CD4-positive, alpha-beta T cell treated with Interferon gamma for 1 hour (primary cell): Measurements from ENCODE around the gene KRT3.

Source experiments
- DNase-seq: peaks from one replicate; pipeline ENCODE4 v3.0.0-alpha.2; 2020

The KRT3 gene

DNA sequence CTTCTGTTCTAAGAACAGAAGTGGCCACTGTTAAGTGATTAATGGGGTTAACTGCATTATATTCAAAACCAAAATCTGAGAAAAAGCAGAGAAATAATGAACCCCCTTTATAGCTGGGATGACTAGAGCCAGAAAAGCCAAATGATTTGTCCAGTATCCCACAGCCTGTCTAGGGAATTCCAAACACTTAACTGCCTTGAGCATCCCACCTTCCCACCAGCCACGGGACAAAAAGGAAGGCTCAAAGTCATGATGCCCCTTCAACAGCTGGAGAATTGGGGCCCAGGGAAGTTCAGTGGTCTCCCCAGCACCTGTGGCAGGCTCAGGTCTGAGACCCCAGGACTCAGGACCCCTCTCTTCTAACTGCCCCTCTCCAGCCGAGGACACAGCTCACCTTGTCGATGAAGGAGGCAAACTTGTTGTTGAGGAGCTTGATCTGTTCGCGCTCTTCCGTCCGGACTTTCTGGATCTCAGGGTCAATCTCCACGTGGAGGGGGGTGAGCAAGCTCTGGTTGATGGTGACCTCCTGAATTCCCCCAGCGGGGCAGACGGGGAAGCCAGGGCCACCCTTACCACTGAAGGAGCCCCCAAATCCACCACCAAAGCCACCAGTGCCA lies 17.4 kb upstream of the KRT3 start:
- DNase-seq = no peak

DNA sequence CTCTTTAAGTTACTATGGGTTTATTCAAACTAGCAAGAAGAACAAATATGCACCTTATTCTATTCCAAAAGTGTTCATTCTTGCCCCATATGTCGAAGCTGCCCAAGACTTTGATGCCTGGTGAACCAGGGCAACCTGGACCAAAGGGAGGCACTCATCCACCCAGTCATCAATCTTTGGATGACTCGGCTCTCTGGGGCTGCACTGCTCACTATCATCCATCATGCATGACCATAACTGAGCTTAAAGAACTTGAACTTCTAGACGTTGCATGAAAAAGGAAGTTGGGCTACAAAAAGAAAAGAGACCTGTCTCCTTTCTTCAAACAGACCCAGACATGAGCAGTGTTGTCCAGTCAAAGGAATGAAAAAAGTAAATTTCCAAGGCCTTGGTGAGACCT lies 16.8 kb upstream of the KRT3 start:
- no peak for DNase-seq

DNA sequence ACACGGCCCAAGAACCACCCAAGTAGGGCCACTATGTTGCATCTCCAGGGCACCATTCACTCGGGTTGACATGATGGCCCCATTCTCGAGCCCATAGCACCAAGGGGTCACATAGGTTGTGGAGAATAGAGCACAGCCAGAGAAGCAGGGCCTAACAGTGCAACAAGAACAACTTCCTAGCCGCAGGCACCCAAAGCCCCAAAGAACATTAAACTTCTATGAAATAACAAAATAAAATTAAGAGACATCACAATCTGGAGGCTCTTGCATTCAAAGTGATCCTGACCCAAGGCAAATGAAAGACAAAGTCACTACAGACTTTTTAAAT lies 16.1 kb upstream of the KRT3 start:
- no peak for DNase-seq

DNA sequence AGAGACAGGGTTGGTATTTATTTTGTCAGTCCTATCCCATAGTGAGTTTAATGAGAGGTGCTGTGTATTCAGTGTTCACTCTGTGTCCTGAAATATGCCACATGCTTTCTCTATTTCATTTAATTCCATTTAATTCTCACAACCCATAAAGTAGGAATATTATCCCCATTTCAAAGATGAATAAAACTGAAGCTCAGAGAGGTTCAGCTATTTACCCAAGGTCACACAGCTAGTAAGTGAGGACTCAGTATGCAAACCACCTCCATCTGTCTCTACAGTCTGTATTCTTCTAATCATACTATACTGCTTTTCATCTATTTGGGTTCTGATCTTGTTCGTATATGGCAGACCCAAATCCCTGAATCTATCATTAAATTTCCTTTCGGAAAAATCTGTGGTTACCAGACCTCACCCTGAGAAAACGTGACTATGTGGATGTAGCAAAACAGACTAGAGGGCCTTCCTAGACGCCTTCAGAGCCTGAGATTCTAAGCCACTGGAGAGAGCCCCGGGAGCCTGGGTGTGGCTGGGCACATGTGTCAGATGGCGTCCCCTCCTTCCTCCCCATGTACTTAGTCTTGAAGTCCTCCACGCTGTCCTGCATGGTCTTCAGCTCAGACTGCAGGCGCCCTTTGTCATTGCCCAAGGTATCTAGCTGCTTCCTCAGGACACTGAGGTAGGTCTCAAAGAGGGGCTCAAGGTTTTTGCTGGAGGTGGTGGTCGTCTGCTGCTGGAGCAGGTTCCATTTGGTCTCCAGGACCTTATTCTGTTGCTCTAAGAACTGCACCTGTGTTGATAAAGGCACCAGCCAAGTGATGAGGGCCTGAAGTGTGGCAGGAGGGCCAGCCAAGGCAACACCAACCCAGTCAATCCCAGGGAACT lies 15.5 kb upstream of the KRT3 start:
- no peak for DNase-seq

DNA sequence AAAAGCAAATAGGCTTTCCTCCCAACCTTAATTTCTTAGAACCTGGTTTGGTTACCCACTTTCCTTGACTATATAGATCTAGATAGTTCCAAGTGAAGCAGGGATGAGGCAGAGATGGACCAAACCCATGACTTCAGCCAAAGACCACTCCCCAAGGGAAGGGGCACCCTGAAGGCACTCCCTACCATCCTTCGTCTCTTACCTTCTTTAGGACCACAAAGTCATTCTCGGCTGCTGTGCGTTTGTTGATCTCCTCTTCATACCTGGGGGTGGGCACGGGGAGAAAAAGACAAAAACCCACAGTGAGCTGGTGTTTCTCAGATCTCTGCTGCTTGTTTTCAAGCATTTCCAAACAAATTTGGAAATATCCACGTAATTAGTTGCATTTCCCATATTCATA lies 14.6 kb upstream of the KRT3 start:
- no peak for DNase-seq

DNA sequence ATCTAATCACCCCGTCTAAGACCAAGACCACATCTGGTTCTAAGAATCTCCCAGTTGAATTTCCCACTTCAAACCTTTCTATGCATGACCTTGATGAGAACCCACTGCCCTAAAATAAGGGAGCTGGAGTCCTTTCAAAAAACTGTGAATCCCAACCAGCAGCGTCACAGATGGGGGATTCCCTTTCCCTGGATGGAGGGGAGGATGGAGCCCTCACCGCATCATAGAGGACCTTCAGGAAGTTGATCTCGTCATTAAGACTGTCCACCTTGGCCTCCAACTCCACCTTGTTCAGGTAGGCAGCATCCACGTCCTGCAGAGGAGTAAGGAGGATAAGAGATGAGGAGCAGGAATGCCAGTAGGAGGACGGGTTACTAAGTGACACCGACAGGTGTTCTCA lies 13.2 kb upstream of the KRT3 start:
- DNase-seq = no peak

DNA sequence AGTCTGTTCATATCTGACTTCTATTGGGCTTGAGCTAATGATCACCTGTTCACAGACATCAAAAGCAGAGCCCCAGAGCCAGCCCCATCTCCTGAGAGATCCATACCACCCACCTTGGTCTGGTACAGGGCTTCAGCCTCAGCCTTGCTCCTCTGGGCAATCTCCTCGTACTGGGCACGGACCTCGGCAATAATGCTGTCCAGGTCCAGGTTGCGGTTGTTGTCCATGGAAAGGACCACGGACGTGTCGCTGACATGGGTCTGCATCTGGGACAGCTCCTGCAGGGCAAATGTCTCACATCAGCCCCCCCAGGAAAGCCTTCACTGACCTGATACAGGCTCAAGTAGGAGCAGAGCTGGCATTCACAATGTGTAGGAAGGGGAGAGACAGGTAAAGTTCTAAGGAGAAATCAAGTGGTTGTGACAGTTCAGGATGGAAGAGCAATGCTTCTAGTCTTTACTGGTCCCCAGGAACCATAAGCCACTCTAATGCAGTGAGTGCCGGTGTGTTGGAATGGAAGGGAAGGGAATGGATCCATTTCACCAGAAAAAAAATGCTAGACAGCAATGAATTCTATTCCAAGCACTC lies 12.8 kb upstream of the KRT3 start:
- no peak for DNase-seq

DNA sequence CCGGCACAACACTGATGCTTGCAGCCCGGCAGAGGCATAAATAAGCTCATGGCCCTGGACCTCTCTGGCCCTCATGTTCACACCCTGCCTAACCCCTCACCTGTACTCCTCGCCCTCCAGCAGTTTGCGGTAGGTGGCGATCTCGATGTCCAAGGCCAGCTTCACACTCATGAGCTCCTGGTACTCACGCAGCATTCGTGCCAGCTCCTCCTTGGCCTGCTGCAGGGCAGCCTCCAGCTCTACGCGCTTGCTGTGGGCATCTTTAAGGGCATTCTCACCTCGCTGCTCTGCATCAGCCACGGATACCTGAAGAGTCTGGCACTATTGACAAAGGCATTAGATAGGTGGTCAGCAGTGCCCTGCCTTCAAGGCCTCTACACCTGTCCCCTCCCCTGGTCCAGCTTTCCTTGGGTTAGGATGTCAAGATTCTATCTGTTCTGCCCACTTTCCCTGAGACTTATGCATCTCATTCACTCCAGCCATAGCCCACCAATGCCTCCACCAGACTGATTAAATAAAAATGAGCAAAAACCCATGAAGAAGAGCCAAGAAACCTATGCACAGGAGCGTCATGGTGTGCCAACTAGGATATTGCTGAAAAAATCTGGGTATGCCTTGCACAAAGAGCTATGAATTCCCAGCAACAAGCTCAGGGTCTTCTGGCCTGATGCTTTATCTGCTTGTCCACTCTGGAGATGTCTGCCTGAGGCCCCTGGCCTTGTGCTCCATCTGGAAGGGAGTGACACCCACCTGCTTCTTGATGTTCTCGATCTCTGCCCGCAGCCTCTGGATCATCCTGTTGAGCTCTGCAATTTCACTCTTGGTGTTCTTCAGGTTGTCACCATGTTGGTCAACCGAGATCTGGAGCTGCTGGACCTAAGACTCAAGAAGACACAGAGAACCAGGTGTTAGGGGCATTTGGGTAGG lies 11.9 kb upstream of the KRT3 start:
- DNase-seq = no peak

DNA sequence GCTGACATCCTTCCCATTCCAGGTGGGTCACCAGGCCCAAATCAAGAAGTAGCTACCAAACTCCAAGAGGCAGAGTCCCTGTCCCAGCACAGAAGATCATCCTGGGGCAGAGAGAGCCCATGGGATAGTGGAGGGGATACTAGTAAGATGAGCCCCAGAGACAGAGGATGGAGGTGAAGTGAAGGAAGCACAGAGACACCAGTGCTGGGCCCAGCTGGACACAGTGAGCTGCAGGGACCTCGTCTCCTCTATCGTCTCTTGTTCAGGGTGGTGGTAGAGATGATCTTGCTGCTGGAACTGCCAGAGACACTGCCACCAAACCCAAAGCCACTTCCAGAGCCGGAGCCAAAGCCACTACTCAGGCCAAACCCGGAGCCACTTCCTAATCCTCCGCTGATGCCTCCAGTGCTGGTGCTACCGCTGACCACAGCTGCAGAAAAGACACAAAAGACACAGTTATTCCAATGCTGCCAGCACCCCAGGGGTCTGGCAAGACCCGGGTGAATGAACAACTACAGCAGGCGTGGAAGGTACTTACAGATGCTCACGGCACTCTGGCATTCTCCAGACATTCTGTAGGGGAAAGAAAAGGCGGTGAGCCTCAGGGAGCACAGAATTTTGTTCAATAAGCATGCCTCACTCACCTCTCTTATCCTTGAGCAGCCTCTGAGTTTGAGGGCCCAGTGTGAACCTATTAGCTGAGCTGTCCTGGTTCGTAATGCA lies 11.1 kb upstream of the KRT3 start:
- DNase-seq = no peak

DNA sequence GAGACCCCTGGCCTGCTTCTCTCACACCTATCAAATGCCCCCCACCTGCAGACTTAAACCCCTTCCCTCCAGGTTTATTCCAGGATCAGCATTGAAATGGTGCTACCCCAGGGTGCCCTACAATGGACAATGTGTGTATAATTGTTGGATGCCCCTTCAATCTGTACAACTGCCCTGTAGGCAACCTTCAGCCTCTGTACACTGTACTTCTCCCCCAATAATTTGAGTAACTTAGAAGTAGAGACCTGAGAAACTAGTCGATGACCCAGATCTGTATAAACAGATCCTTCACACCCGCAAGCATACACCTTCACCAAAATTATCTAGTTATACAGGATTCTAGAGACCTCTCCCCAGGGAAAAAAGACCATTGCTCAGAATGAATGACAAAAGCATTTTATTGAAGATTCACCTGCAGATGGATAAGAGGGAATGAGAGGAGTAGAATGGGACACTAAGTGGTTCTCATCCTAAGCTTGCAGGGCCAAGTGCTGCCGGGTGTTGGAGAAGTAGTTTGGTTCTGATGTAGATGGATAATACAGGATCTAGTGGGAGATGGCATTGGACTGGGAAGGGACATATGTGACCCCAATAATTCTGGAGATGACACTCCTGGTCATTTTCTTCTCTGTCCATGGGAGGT lies 10.4 kb upstream of the KRT3 start:
- no peak for DNase-seq

DNA sequence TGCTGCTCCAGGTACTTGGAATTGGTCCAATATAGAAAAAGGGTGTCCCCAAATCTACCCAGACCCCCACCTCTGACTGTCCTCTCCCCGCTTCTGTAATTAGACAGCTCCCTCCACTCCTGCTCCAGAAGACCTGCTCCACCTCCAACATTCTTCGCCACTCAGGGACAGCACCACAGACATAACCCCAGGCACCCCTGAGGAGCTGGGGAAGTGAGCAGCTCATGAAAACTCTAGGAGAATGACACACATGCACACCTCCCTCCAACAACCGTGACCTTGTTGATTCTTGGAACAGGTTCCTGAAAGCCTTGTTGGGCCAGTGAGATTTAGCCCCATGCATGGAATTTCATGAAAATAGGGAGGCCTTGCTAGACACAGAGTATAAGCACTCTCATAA lies 9.8 kb upstream of the KRT3 start:
- no peak for DNase-seq

DNA sequence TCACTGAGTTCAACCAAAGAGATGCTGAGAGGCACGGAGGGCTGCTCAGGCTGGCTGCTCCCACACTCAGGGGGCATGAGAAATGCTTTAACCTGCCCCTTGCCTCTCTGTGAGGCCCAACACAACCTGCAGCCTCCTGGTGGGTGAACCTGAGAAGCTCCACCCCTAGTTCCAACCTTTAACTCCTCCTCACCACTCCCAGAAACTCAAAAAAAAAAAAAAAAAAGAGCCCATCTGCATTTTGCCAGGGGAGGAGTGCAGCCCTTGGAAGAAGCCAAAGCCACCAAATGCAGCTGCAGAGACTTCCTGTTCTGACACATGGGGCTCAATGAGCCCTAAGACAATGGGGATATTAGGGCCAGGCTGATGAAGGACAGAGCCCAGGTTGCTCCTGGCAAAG lies 9.1 kb upstream of the KRT3 start:
- no peak for DNase-seq

DNA sequence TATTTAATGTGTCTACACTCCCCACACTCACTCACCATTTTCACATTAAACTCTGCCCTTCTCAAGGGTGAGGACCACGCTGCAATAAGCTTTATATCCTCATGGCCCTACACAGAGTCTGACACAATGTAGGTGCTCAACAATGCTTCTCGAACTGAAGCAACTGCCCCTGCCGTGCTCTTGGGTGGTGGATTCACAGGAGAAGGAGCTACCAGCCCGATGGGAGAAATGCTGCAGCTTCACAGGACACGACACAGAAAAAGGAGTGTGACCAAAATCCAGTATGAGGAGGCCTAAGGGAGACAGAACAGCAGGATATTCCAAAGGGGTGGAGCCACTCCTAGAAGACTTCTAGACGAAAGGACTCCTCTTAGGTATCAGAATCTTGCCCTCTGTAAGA lies 6.5 kb upstream of the KRT3 start:
- no peak for DNase-seq

DNA sequence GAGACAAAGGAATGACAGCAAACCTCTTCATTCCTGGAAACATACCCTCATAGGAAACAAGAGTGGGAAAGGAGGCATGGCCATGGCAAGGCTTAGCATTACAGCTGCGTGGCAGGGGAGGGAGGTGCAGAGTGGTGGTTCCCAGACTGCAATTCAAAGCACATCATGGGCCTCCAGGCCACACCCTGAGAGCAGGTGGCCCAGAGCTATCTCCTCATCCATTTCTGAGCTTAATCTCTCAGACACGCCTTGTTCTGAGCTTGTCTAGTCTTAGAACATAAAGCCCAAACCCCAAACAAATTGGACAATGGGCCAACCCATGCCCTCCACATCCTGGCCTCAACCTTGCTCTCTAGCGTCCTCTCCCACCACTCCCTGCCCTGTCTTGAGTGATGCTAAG lies 5.9 kb upstream of the KRT3 start:
- DNase-seq = no peak

DNA sequence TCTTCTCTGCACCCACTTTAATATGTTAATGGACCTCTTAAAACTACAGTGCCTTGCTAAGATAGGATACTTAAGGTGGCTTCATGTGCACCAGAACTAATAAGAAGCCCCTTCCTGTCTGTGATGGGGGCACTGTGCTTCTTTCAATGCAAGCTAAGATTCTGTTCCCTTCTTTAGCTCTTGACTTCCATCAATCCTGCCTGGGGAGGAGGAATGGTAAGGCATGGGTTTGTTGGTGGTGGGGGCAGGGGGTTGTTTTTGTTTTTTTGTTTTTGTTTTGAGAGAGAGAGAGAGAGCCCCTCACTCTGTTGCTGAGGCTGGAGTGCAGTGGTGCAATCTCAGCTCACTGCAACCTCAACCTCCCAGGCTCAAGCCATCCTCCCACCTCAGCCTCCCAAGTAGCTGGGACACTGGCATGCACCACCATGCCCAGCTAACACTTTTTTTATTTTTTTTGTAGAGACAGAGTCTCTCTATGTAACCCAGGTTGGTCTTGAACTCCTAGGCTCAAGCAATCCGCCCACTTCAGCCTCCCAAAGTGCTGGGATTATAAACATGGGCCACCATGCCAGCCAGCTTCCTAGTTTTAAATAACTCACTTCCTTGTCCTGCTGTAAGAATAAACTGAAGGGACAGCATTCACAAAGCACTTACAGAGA lies 4.5 kb upstream of the KRT3 start:
- DNase-seq = no peak

DNA sequence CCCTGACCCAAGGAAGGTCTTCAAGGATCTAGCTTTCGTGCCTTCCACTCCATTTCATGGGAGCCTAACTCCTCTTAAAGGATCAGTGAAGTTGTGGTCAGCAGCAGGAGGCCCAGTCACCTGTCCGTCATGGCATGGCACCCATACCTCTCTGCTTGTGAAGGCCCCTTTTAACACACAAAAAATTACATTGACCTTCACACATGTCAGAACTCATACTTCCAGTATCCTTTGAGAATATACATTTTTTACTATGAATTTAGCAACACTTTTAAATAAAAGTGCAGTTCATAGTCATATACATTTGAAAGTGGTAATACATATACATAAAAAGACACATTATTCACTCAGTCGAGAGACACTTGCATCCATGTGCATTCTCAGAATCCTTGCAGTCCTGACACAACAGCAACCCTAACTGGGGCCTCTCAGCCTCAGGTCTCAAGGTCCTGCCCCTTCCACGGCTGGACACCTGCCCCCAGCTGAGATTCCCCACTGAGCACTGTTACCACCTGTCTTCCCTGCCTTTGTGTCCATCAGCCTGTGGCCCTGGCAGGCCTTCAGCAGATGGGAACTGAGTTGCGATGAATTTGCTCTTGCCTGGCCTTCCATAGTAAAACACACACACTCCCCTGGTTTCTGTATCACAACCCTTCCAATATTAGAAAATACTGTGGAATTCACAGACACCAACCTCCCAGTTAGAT lies 3.7 kb upstream of the KRT3 start:
- no peak for DNase-seq

DNA sequence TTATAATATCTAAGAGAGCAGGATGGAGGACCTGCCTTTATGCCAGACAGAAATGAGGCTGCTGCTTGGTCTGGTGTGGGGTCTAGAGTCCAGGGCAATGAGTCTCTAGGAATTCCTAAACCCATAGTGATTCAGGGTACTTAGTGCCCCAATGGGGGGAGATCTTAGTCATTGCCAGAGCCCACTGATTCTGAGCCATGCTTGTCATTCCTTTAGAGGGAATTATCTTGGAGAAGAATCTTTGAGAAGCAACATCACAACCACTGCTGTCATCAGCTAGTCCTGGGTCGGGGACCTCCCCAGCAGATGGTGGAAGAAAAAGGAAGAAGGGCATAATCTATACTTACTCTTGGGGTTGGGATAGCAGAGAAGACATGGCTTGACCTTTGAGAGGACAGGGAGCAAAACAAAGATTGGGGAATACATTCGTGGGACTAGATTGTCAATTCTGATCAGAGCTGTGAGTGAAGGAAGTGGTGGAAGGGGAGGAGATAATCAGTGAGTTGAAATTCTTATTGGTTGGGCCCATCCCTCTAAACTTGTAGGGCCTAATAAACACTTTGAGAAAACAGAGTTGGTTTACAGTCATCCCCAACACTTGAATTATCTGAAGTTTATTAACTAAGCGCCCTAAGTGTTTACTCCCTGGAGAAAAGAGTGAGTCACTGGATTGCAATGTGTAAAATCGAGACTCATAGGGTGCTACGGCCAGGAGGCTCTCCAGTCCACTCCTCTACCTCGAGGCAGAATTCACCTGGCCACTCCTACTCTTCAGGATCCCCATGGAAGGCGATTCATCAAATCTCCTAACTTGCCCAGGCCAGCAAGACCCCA lies 3.0 kb upstream of the KRT3 start:
- no peak for DNase-seq

DNA sequence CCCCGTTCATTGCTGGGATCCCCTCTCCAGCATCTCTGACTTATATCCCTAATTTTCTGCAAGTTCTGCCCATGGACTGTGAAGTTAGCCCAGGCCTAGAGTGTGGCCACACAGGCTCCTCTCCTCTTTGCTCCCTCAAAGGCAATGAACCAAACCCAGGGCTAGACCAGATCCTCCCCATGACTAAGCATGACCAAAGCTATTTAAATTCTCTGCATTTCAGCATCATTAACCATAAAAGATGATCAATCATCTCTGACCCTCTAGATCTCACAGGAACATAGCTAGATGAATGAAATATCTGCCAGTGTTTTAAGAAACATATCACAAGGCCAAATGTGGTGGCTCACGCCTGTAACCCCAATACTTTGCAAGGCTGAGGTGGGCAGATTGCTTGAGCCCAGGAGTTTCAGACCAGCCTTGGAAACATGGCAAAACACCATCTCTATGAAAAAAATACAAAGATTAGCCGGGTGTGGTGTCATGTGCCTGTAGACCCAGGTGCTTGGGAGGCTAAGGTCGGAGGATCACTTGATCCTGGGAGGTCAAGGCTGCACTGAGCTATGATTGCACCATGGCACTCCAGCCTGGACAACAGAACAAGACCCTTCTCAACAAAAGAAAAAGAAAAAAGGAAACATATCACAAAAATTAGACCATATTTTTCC lies 2.2 kb upstream of the KRT3 start:
- DNase-seq = no peak

DNA sequence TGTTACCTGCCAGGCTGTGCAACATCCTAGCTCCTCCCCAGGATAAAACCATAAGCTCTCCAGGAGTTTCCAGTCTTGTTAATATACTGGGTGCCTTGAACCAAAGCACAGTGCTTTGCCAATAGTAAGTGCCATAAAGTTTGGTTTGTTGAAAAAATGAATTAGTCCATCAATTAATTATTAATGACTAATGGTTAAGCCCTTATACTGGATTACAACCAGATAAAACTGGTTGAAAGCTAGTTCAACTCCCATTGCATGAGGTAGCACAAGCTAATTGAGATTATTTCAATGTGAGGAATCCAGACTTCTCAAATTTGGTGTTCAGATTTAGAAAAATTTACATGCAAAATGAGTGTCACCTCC lies 1.6 kb upstream of the KRT3 start:
- DNase-seq = no peak
